HG03520 (cell line): Measurements from ENCODE around the gene BUB1B.
"Not testable (repeated sequence)": the region's sequence is repeated elsewhere in the genome, so short reads cannot be mapped to it uniquely, and the experiment has no call there.

Source experiments
- ATAC-seq: cut with Tn5 transposase; IDR thresholded peaks from one replicate; pipeline ENCODE4 v1.9.1; 2021; ENCODE audit warnings: mild to moderate bottlenecking, moderate library complexity; ENCODE audit not compliant: unreplicated experiment

Gene BUB1B

GRCh38 chr15:40135846-40136450, 24.9 kb upstream of the BUB1B start:
- ATAC-seq: not testable (repeated sequence)

GRCh38 chr15:40136470-40137302, 24.2 kb upstream of the BUB1B start:
- ATAC-seq: no peak

- no peak for ATAC-seq
These were observed 23.3 kb upstream of the BUB1B start for GRCh38 chr15:40137303-40138200.

- ATAC-seq: not testable (repeated sequence)
These were observed 22.7 kb upstream of the BUB1B start for GRCh38 chr15:40138201-40138570.

GRCh38 chr15:40142428-40142827, 18.4 kb upstream of the BUB1B start:
- no peak for ATAC-seq

GRCh38 chr15:40146037-40146436, 14.8 kb upstream of the BUB1B start:
- ATAC-seq: no peak

- ATAC-seq: no peak
These were observed 11.5 kb upstream of the BUB1B start for GRCh38 chr15:40149339-40149738.

- no peak for ATAC-seq
These were observed 10.5 kb upstream of the BUB1B start for GRCh38 chr15:40150163-40150925.

- ATAC-seq: no peak
These were observed 9.4 kb upstream of the BUB1B start for GRCh38 chr15:40151499-40151898.

GRCh38 chr15:40151991-40152390, 8.9 kb upstream of the BUB1B start:
- no peak for ATAC-seq

- not testable (repeated sequence) for ATAC-seq
These were observed 6.0 kb upstream of the BUB1B start for GRCh38 chr15:40154821-40155220.

- no peak for ATAC-seq
These were observed 5.5 kb upstream of the BUB1B start for GRCh38 chr15:40155270-40155910.

- no peak for ATAC-seq
These were observed 3.0 kb upstream of the BUB1B start for GRCh38 chr15:40157778-40158447.

- no peak for ATAC-seq
These were observed 848 bp upstream of the BUB1B start for GRCh38 chr15:40160021-40160420.

GRCh38 chr15:40161693-40162391, 973 bp downstream of the BUB1B start:
- ATAC-seq: no peak

GRCh38 chr15:40162552-40162951, 1.7 kb downstream of the BUB1B start:
- no peak for ATAC-seq

- ATAC-seq: no peak
These were observed 3.0 kb downstream of the BUB1B start for GRCh38 chr15:40163657-40164416.

- ATAC-seq: not testable (repeated sequence)
These were observed 6.5 kb downstream of the BUB1B start for GRCh38 chr15:40167374-40167773.
